Right lobe of liver (tissue), 6 donors: Measurements from ENCODE around the gene UBL3. TPM values are rescaled to one million over a fixed set of nuclear protein-coding genes. Genes with fewer than 3 reads are reported as not detected.

Experiments used
- ATAC-seq, 4 donors: fragments of 200-7000 bp; cut with Tn5 transposase; one replicate each; pipeline ENCODE4 v1.9.1; 2020; ENCODE audit warnings: mild to moderate bottlenecking in 4 of 4, moderate library complexity in 4 of 4
- DNase-seq, 3 donors: peaks; one replicate each; pipeline ENCODE4 v3.0.0-alpha.2; 2020
- H3K27ac ChIP-seq, 3 donors: fragments of 200-600 bp; one replicate each; pipeline ENCODE4 v1.8.0; 2022
- H3K27me3 ChIP-seq, 2 donors: fragments of 200-600 bp; one replicate each; pipeline ENCODE4 v1.8.0; 2022
- H3K36me3 ChIP-seq, 4 donors: fragments of 200-600 bp; sonication (generic) in 1 of 4; one replicate each; pipeline versions ENCODE4 v1.5.1 to v1.8.0; 2017 to 2022; ENCODE audit warnings: control low read depth in 1 of 4
- H3K4me1 ChIP-seq, 4 donors: fragments of 200-600 bp; sonication (generic) in 1 of 4; one replicate each; pipeline versions ENCODE4 v1.5.1 to v1.8.0; 2017 to 2022; ENCODE audit warnings: control low read depth in 1 of 4
- H3K4me3 ChIP-seq, 3 donors: fragments of 200-600 bp; one replicate each; pipeline ENCODE4 v1.8.0; 2022
- H3K9me3 ChIP-seq, 4 donors: fragments of 200-600 bp; sonication (generic) in 1 of 4; one replicate each; pipeline versions ENCODE4 v1.5.1 to v1.8.0; 2017 to 2022; ENCODE audit warnings: control low read depth in 1 of 4
- POLR2A ChIP-seq: fragments of 450-650 bp; IDR thresholded peaks from one replicate; pipeline ENCODE4 v1.6.1; 2017; ENCODE audit warnings: antibody characterized with exemption, mild to moderate bottlenecking
- WGBS: methylation state at CpG from one replicate; pipeline ENCODE4 v1.1.6; 2018; ENCODE audit warnings: low coverage, low lambda C conversion rate; ENCODE audit not compliant: insufficient coverage; ENCODE audit errors: missing lambda C conversion rate; 5-methylcytosine and 5-hydroxymethylcytosine counted together
- intact Hi-C, 2 donors: fragments of 100-400 bp; cut with DNase I; formaldehyde crosslinking; loops; one replicate each; pipeline versions ENCODE4 v1.11.2 to v1.14.1; 2022
- total RNA-seq, 6 experiments: library from RNA; depleted of rRNA in 2 of 6; stranded (reverse); fragments of >200 nt in 2 of 6; fragmentation: NEBNext Ultra II Directional in 3 of 6; extraction: Animal tissue kit (Norgen Biotek cat#: 25700) in 3 of 6; gene quantifications; one replicate each; pipeline versions ENCODE4 v1.1.0 to v1.2.4, GENCODE V29; 2016 to 2023
- TF ChIP-seq, protein P1 (sequence below), 4 donors: fragments of 200-600 bp in 3 of 4; fragments of 450-650 bp in 1 of 4; IDR thresholded peaks; one replicate each; pipeline versions ENCODE4 v1.5.1 to v1.8.0; 2016 to 2022; ENCODE audit warnings: antibody characterized with exemption in 4 of 4, mild to moderate bottlenecking in 2 of 4
- donor health status: DM: no; HTN: yes; CAD: no.
- donor health status: DM: no; HTN: no; CAD: no.
- donor health status: DM: no; HTN: no; CAD: no.
- donor health status: DM: no; HTN: yes; CAD: no.
- donor health status: DM: no; HTN: yes; CAD: no.

The UBL3 gene
- total RNA-seq, 6 experiments from 2014 or later: 15.7 to 28.6 (median 23.5) TPM

DNA sequence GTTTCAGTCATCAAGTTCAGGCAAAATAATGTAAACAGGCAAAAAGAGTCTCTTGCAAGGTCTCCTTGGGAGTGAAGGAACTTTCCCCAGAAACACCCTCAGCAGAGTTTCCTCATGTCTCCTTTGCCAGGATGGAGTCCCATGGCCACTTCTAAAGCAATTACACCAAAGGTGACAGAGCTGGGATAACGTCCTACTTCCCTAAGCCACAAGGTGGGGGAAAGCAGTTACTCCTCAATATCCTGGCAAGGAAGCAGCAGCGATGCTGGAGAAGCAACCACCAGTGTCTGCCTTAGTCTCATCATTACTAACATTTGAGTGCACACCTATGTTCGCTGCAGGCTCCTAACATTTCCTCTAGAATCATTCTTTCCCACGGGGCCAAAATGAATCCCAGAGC, 88.6 kb downstream of the UBL3 start:
- WGBS: 83% methylated on average over 2 of the region's 4 CpGs
- H3K36me3 ChIP-seq: peaks cover 0 to 9% (median 3%) of the 10 kb centered on the region in 4 donors
- no peaks in the 10 kb centered on the region for H3K27me3 ChIP-seq
- TF ChIP-seq, protein P1, sequence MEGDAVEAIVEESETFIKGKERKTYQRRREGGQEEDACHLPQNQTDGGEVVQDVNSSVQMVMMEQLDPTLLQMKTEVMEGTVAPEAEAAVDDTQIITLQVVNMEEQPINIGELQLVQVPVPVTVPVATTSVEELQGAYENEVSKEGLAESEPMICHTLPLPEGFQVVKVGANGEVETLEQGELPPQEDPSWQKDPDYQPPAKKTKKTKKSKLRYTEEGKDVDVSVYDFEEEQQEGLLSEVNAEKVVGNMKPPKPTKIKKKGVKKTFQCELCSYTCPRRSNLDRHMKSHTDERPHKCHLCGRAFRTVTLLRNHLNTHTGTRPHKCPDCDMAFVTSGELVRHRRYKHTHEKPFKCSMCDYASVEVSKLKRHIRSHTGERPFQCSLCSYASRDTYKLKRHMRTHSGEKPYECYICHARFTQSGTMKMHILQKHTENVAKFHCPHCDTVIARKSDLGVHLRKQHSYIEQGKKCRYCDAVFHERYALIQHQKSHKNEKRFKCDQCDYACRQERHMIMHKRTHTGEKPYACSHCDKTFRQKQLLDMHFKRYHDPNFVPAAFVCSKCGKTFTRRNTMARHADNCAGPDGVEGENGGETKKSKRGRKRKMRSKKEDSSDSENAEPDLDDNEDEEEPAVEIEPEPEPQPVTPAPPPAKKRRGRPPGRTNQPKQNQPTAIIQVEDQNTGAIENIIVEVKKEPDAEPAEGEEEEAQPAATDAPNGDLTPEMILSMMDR (IDR thresholded peaks at IDR 0.05): no peak
- TF ChIP-seq POLR2A: no peak
- intact Hi-C loops: no loop called here
- ATAC-seq: no peak
- no peak for DNase-seq
- H3K27ac ChIP-seq: no peak overlapping the region
- no peak overlapping the region for H3K4me3 ChIP-seq
- no peaks in the 10 kb centered on the region for H3K9me3 ChIP-seq
- no peaks in the 10 kb centered on the region for H3K4me1 ChIP-seq

GRCh38 chr13:29761160-29761559, 89.3 kb downstream of the UBL3 start:
- 57% methylated on average over 3 of the region's 3 CpGs for WGBS
- DNase-seq (no peak), ATAC-seq (no peak)

GRCh38 chr13:29760544-29760943, 89.9 kb downstream of the UBL3 start:
- no peaks in the 10 kb centered on the region for H3K9me3 ChIP-seq
- intact Hi-C loops: no loop called here
- ATAC-seq: no peak
- H3K4me3 ChIP-seq: no peak overlapping the region
- no peaks in the 10 kb centered on the region for H3K4me1 ChIP-seq
- H3K27ac ChIP-seq: no peak overlapping the region
- H3K36me3 ChIP-seq: no peaks in the 10 kb centered on the region
- DNase-seq: no peak
- no peaks in the 10 kb centered on the region for H3K27me3 ChIP-seq
- 56% methylated on average over 2 of the region's 3 CpGs for WGBS
- TF ChIP-seq, protein P1 (IDR thresholded peaks at IDR 0.05): no peak
- no peak for TF ChIP-seq POLR2A

More at GRCh38 chr13:29761160-29761559, 89.3 kb downstream of the UBL3 start:
- H3K27me3 ChIP-seq: no peaks in the 10 kb centered on the region
- intact Hi-C loops: no loop called here
- TF ChIP-seq, protein P1 (IDR thresholded peaks at IDR 0.05): no peak
- no peak for TF ChIP-seq POLR2A
- no peaks in the 10 kb centered on the region for H3K4me1 ChIP-seq
- H3K36me3 ChIP-seq: peaks cover 0 to 3% (median 0%) of the 10 kb centered on the region in 4 donors
- no peak overlapping the region for H3K4me3 ChIP-seq
- H3K27ac ChIP-seq: no peak overlapping the region
- H3K9me3 ChIP-seq: no peaks in the 10 kb centered on the region

GRCh38 chr13:29758531-29759114, 91.8 kb downstream of the UBL3 start:
- no peaks in the 10 kb centered on the region for H3K4me1 ChIP-seq
- TF ChIP-seq POLR2A: no peak
- TF ChIP-seq, protein P1 (IDR thresholded peaks at IDR 0.05): no peak
- H3K4me3 ChIP-seq: no peak overlapping the region
- H3K27ac ChIP-seq: no peak overlapping the region
- H3K36me3 ChIP-seq: no peaks in the 10 kb centered on the region
- intact Hi-C loops: no loop called here
- H3K9me3 ChIP-seq: no peaks in the 10 kb centered on the region
- no peaks in the 10 kb centered on the region for H3K27me3 ChIP-seq
- DNase-seq (peak in 1 of 3 donors; percentile 34), ATAC-seq (peak; percentile 41 to 78 (median 53))
- WGBS: 44% methylated on average over 9 of the region's 9 CpGs
